GM13977 (cell line): ENCODE data around the gene CYP4A11.
"Not testable (repeated sequence)": the region's sequence is repeated elsewhere in the genome, so short reads cannot be mapped to it uniquely, and the experiment has no call there.

Experiments
- DNase-seq: peaks from one replicate; pipeline ENCODE4 v3.0.0; 2012; ENCODE audit warnings: low spot score
- CTCF ChIP-seq: IDR thresholded peaks from 2 replicates; pipeline ENCODE4 v1.5.1; 2012; ENCODE audit warnings: mild to moderate bottlenecking, control low read depth; ENCODE audit not compliant: insufficient read depth; ENCODE audit errors: extremely low read depth, missing control alignments
- in situ Hi-C: fragments of 300-500 bp; cut with MboI; formaldehyde crosslinking; loops from one replicate; pipeline ENCODE4 v1.12.0; 2022; ENCODE audit warnings: low sequenced_read_pairs, low pct_unique_long_range_greater_than_20kb, mixed read lengths, inconsistent platforms; ENCODE audit not compliant: unreplicated experiment

Gene CYP4A11

GRCh38 chr1:46960250-46960649 is 19.0 kb upstream of the CYP4A11 start:
- no peak for DNase-seq
- TF ChIP-seq CTCF, result no peak
- in situ Hi-C loops, result no loop called here

GRCh38 chr1:46955116-46955515 is 13.8 kb upstream of the CYP4A11 start:
- in situ Hi-C loops, DNase-seq: not testable (repeated sequence)

GRCh38 chr1:46953847-46954246 is 12.6 kb upstream of the CYP4A11 start:
- DNase-seq, in situ Hi-C loops: not testable (repeated sequence)

GRCh38 chr1:46949417-46949666 is 8.1 kb upstream of the CYP4A11 start:
- in situ Hi-C loops, DNase-seq: not testable (repeated sequence)

GRCh38 chr1:46948629-46949416 is 7.5 kb upstream of the CYP4A11 start:
- no peak for TF ChIP-seq CTCF
- DNase-seq, result no peak
- in situ Hi-C loops, result no loop called here

GRCh38 chr1:46947706-46948105 is 6.4 kb upstream of the CYP4A11 start:
- in situ Hi-C loops, DNase-seq: not testable (repeated sequence)

- in situ Hi-C loops, result no loop called here
- no peak for TF ChIP-seq CTCF
These were observed 810 bp upstream of the CYP4A11 start for GRCh38 chr1:46942086-46942485.

GRCh38 chr1:46940307-46940706 is 969 bp downstream of the CYP4A11 start:
- in situ Hi-C loops, result no loop called here
- no peak for DNase-seq
- TF ChIP-seq CTCF, result no peak

More at GRCh38 chr1:46942086-46942485, 810 bp upstream of the CYP4A11 start:
- DNase-seq, result no peak

GRCh38 chr1:46937270-46937669 is 4.0 kb downstream of the CYP4A11 start:
- in situ Hi-C loops, result no loop called here
- no peak for DNase-seq
- no peak for TF ChIP-seq CTCF
